Subcutaneous adipose tissue (tissue), 4 donors: ENCODE data around the gene TSPAN31. TPM values are rescaled to one million over a fixed set of nuclear protein-coding genes. Genes with fewer than 3 reads are reported as not detected.

Source experiments
- CTCF ChIP-seq: fragments of 450-650 bp; IDR thresholded peaks from one replicate; pipeline ENCODE4 v1.5.1; 2016; ENCODE audit warnings: low read depth, mild to moderate bottlenecking, control low read depth, antibody characterized with exemption, moderate library complexity
- total RNA-seq, 4 donors: library from RNA; depleted of rRNA; stranded (reverse); fragments of >200 nt; gene quantifications; one replicate each; pipeline ENCODE4 v1.1.0, GENCODE V29; 2016

The TSPAN31 gene
- total RNA-seq, 4 donors from 2014 or later = 52.8 to 116 (median 62.2) TPM

- no peak for TF ChIP-seq CTCF
Observed at GRCh38 chr12:57770734-57771133, 25.9 kb downstream of the TSPAN31 start.

- TF ChIP-seq CTCF = no peak
Observed at GRCh38 chr12:57771236-57771872, 26.5 kb downstream of the TSPAN31 start.

- TF ChIP-seq CTCF = no peak
Observed at GRCh38 chr12:57771873-57772428, 27.1 kb downstream of the TSPAN31 start, which contains the start of gene METTL1. METTL1 (minus strand) TSS chr12:57772105; CDS start chr12:57772083, 22 bp downstream.

- no peak for TF ChIP-seq CTCF
Observed at GRCh38 chr12:57772429-57773322, 27.8 kb downstream of the TSPAN31 start, which contains the start of gene EEF1AKMT3. EEF1AKMT3 (plus strand) TSS chr12:57772614; CDS start chr12:57772725, 111 bp downstream.

GRCh38 chr12:57775044-57775443 lies 30.2 kb downstream of the TSPAN31 start:
- no peak for TF ChIP-seq CTCF

- TF ChIP-seq CTCF = no peak
Observed at GRCh38 chr12:57775563-57776246, 30.9 kb downstream of the TSPAN31 start.
